ENCODE data around the gene CTNNBIP1. TPM values are rescaled to one million over a fixed set of nuclear protein-coding genes. Genes with fewer than 3 reads are reported as not detected.

CTNNBIP1 gene
- total RNA-seq, 2 donors from 2014 or later, result 65.0 to 69.5 TPM

DNA sequence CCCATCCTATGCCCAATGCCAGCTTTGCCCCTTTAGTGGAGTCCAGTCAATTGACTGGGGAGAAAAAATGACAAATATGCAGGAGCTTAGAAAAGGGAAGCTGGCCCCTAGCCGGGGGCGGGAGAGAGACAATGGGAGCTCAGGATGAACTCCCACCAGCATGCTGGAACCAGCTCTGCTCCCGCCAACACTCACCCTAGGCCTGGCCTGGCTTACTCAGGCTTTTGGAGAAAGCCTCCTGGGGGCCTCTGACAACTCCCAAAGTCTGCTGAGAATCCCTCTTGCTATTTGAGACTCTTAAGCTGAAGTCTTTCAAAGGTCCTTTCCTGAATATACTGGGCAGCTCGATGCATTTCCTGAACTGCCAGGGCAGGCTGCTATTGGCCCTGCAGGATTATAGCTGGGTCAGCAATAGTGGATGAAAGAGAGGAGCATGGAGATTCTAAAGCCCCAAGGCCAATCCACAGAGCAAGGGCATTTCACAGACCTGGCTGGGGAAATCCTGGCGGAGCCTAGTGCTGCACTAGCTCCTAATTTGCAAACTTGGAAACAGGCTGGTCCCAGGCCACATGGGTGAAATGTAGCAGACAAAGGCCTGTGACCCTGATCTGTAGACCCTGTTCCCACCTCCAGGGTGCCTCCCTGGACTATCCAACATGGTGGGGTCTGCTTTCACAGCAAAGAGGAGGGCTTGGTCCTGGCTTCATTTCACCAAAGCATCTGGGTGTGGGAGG lies 50.6 kb downstream of the CTNNBIP1 start:
- H3K27ac Mint-ChIP-seq, result peak overlapping the region; percentile 78

DNA sequence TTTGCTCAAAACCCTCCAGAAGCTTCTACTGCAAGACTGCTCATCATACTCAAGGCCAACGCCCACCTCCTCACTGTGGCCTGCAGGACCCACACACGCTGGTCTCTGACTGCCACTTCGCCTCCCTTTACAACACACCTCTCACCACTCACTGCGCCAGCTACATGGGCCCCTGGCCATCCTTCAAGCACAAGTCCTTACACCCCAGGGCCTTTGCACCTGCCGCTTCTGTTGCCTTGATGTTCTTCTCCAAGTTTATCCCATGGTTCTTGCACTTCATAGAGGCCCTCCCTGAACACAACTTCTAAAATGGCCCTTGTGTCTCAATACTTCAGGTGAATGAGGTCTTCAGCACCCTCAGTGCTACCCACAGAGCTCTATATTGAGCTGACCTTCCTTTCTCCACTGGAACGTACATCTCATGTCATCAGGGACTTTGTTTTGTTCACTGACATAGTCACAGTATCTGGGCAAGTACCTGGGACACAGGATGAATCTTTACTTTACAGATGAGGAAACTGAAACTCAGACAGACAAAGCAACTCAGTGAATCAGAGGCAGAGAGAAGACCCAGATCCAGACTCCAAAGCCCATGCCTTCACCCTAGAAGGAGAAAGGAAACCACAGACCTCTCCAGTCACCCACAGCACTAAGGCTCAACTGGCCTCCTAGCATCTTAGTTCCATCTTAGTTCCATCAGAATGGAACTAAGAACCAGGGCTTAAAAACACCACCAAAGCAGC lies 51.6 kb downstream of the CTNNBIP1 start:
- no peaks in the 10 kb centered on the region for H3K27me3 Mint-ChIP-seq (ENCODE audit: insufficient read depth)
- H3K9me3 Mint-ChIP-seq, result peaks cover 3% of the 10 kb centered on the region
- Histone ChIP-seq H3K9me3 (ENCODE audit: control insufficient read depth, low read length) (peaks cover 20% of the 10 kb centered on the region), H3K36me3 (ENCODE audit: control insufficient read depth, insufficient read depth, low read length) (peaks cover 18% of the 10 kb centered on the region), H3K27me3 (ENCODE audit: control insufficient read depth, insufficient read depth, low read length, poor library complexity, severe bottlenecking) (no peaks in the 10 kb centered on the region), H3K9ac (ENCODE audit: extremely low read depth, low read length, poor library complexity, severe bottlenecking) (no peak overlapping the region), H3K4me3 (ENCODE audit: low read length) (no peak overlapping the region), H3K27ac (ENCODE audit: low read depth, low read length) (no peak overlapping the region), H3K4me1 (ENCODE audit: control insufficient read depth, insufficient read depth, low read length) (peaks cover 7% of the 10 kb centered on the region)
- peaks cover 32% of the 10 kb centered on the region for H3K36me3 Mint-ChIP-seq (ENCODE audit: low read depth)
- TF ChIP-seq, protein P1, sequence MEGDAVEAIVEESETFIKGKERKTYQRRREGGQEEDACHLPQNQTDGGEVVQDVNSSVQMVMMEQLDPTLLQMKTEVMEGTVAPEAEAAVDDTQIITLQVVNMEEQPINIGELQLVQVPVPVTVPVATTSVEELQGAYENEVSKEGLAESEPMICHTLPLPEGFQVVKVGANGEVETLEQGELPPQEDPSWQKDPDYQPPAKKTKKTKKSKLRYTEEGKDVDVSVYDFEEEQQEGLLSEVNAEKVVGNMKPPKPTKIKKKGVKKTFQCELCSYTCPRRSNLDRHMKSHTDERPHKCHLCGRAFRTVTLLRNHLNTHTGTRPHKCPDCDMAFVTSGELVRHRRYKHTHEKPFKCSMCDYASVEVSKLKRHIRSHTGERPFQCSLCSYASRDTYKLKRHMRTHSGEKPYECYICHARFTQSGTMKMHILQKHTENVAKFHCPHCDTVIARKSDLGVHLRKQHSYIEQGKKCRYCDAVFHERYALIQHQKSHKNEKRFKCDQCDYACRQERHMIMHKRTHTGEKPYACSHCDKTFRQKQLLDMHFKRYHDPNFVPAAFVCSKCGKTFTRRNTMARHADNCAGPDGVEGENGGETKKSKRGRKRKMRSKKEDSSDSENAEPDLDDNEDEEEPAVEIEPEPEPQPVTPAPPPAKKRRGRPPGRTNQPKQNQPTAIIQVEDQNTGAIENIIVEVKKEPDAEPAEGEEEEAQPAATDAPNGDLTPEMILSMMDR (conservative IDR thresholded peaks at IDR 0.05), result no peak
- peaks cover 2% of the 10 kb centered on the region for H3K4me1 Mint-ChIP-seq
- H3K27ac Mint-ChIP-seq, result peak overlapping the region; percentile 78
- no peak for DNase-seq
- no peak overlapping the region for H3K4me3 Mint-ChIP-seq
- 95 to 100% methylated on average over 3 to 6 of the region's 6 CpGs for WGBS, 2 experiments (ENCODE audit: insufficient coverage in 1 of 2, insufficient read length in 1 of 2)

More for the DNA sequence above, 50.6 kb downstream of the CTNNBIP1 start:
- Mint-ChIP-seq H3K27me3 (ENCODE audit: insufficient read depth) (no peaks in the 10 kb centered on the region), H3K4me1 (peaks cover 2% of the 10 kb centered on the region), H3K36me3 (ENCODE audit: low read depth) (peaks cover 24% of the 10 kb centered on the region), H3K9me3 (no peaks in the 10 kb centered on the region), H3K4me3 (no peak overlapping the region)
- peaks cover 11% of the 10 kb centered on the region for H3K36me3 ChIP-seq (ENCODE audit: control insufficient read depth, insufficient read depth, low read length)
- H3K9ac ChIP-seq (ENCODE audit: extremely low read depth, low read length, poor library complexity, severe bottlenecking), result no peak overlapping the region
- TF ChIP-seq, protein P1 (conservative IDR thresholded peaks at IDR 0.05), result no peak
- peaks cover 11% of the 10 kb centered on the region for H3K9me3 ChIP-seq (ENCODE audit: control insufficient read depth, low read length)
- WGBS, 2 experiments (ENCODE audit: insufficient coverage in 1 of 2, insufficient read length in 1 of 2), result 81 to 88% methylated on average over 1 to 5 of the region's 5 CpGs
- H3K27me3 ChIP-seq (ENCODE audit: control insufficient read depth, insufficient read depth, low read length, poor library complexity, severe bottlenecking), result no peaks in the 10 kb centered on the region
- no peak overlapping the region for H3K4me3 ChIP-seq (ENCODE audit: low read length)
- peak overlapping the region; percentile 22 for H3K27ac ChIP-seq (ENCODE audit: low read depth, low read length)
- H3K4me1 ChIP-seq (ENCODE audit: control insufficient read depth, insufficient read depth, low read length), result peaks cover 7% of the 10 kb centered on the region
- DNase-seq, result peak; percentile 67

- TF ChIP-seq, protein P1 (conservative IDR thresholded peaks at IDR 0.05), result no peak
- H3K9me3 Mint-ChIP-seq, result peaks cover 3% of the 10 kb centered on the region
Measured at GRCh38 chr1:9855186-9855585, 54.9 kb downstream of the CTNNBIP1 start.

More at GRCh38 chr1:9855186-9855585, 54.9 kb downstream of the CTNNBIP1 start:
- H3K27ac ChIP-seq (ENCODE audit: low read depth, low read length), result no peak overlapping the region
- Mint-ChIP-seq H3K4me1 (peaks cover 3% of the 10 kb centered on the region), H3K4me3 (no peak overlapping the region), H3K36me3 (ENCODE audit: low read depth) (peaks cover 33% of the 10 kb centered on the region), H3K27ac (no peak overlapping the region), H3K27me3 (ENCODE audit: insufficient read depth) (no peaks in the 10 kb centered on the region)
- peaks cover 18% of the 10 kb centered on the region for H3K36me3 ChIP-seq (ENCODE audit: control insufficient read depth, insufficient read depth, low read length)
- peaks cover 20% of the 10 kb centered on the region for H3K9me3 ChIP-seq (ENCODE audit: control insufficient read depth, low read length)
- no peak for DNase-seq
- no peak overlapping the region for H3K4me3 ChIP-seq (ENCODE audit: low read length)
- H3K27me3 ChIP-seq (ENCODE audit: control insufficient read depth, insufficient read depth, low read length, poor library complexity, severe bottlenecking), result no peaks in the 10 kb centered on the region
- H3K4me1 ChIP-seq (ENCODE audit: control insufficient read depth, insufficient read depth, low read length), result peaks cover 7% of the 10 kb centered on the region
- 78% methylated on average over 1 of the region's 1 CpG; no CpG with 5 or more reads in 1 of the 2 experiments for WGBS, 2 experiments (ENCODE audit: insufficient coverage in 1 of 2, insufficient read length in 1 of 2)
- no peak overlapping the region for H3K9ac ChIP-seq (ENCODE audit: extremely low read depth, low read length, poor library complexity, severe bottlenecking)

All from endodermal cell (in vitro differentiated cells).